PFSK-1 (cell line): ENCODE results near the gene S100A16.

Experiments
- POLR2AphosphoS5 ChIP-seq: IDR thresholded peaks from 2 replicates; pipeline ENCODE4 v1.6.1; 2012; ENCODE audit warnings: low read depth, mild to moderate bottlenecking, control low read depth, low read length, moderate library complexity
- REST ChIP-seq, 2 experiments: IDR thresholded peaks; 2 replicates each; pipeline versions ENCODE4 v1.6.1 to v1.8.0; 2011 to 2012; ENCODE audit warnings: low read depth in 2 of 2, low read length in 2 of 2, control low read depth in 1 of 2, inconsistent platforms in 1 of 2, mild to moderate bottlenecking in 1 of 2, moderate library complexity in 1 of 2; ENCODE audit not compliant: insufficient read depth in 1 of 2
- SIN3A ChIP-seq: IDR thresholded peaks from 2 replicates; pipeline ENCODE4 v1.6.1; 2012; ENCODE audit warnings: mild to moderate bottlenecking, low read length, moderate library complexity, borderline replicate concordance; ENCODE audit not compliant: insufficient read depth
- TAF1 ChIP-seq: IDR thresholded peaks from 2 replicates; pipeline ENCODE4 v1.6.1; 2012; ENCODE audit warnings: low read length, control low read depth, borderline replicate concordance; ENCODE audit not compliant: insufficient read depth

GRCh38 chr1:153648000-153648643 lies 35.2 kb upstream of the S100A16 start:
- TF ChIP-seq REST (IDR thresholded peaks at IDR 0.05; ENCODE audit: insufficient read depth in 1 of 2, low read depth in 2 of 2, low read length in 2 of 2) = no peak
- no peak for TF ChIP-seq POLR2AphosphoS5
- TF ChIP-seq SIN3A = no peak
- no peak for TF ChIP-seq TAF1
